Coronary artery (tissue), 2 donors: ENCODE data around the gene XRN2.

Source experiments
- DNase-seq: peaks from one replicate; pipeline ENCODE4 v3.0.0-alpha.2; 2017; ENCODE audit warnings: low spot score
- H3K27ac ChIP-seq, 2 donors: fragments of 200-600 bp; sonication (generic); one replicate each; pipeline ENCODE4 v1.5.1; 2016 to 2019
- H3K4me3 ChIP-seq: fragments of 200-600 bp; sonication (generic); 2 replicates; pipeline ENCODE4 v1.5.1; 2016; ENCODE audit warnings: mild to moderate bottlenecking, moderate library complexity
- TF ChIP-seq, protein P1 (sequence below): fragments of 200-600 bp; sonication (generic); IDR thresholded peaks from one replicate; pipeline ENCODE4 v1.5.1; 2019; ENCODE audit warnings: antibody characterized with exemption

XRN2 gene

DNA sequence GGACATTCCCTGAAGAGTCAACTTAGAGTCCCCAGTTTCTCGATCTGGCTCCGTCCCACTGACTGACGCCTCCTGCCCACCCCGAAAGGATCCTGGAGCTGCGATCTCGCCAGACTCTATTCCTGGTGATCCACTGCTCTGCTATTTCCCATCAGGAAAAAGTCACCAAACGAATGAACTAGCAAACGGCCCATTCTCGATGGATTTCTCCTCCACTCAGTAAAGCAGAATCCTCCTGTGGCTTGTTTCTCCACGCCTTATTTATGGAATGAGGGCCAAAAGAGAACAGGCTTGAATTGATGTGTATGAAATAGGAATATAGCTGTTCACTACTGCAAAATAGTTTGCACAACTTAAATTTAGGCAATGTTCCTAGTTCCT is 88.8 kb downstream of the XRN2 start:
- H3K4me3 ChIP-seq = no peak overlapping the region
- TF ChIP-seq, protein P1, sequence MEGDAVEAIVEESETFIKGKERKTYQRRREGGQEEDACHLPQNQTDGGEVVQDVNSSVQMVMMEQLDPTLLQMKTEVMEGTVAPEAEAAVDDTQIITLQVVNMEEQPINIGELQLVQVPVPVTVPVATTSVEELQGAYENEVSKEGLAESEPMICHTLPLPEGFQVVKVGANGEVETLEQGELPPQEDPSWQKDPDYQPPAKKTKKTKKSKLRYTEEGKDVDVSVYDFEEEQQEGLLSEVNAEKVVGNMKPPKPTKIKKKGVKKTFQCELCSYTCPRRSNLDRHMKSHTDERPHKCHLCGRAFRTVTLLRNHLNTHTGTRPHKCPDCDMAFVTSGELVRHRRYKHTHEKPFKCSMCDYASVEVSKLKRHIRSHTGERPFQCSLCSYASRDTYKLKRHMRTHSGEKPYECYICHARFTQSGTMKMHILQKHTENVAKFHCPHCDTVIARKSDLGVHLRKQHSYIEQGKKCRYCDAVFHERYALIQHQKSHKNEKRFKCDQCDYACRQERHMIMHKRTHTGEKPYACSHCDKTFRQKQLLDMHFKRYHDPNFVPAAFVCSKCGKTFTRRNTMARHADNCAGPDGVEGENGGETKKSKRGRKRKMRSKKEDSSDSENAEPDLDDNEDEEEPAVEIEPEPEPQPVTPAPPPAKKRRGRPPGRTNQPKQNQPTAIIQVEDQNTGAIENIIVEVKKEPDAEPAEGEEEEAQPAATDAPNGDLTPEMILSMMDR = no peak
- no peak overlapping the region for H3K27ac ChIP-seq
- DNase-seq = no peak

DNA sequence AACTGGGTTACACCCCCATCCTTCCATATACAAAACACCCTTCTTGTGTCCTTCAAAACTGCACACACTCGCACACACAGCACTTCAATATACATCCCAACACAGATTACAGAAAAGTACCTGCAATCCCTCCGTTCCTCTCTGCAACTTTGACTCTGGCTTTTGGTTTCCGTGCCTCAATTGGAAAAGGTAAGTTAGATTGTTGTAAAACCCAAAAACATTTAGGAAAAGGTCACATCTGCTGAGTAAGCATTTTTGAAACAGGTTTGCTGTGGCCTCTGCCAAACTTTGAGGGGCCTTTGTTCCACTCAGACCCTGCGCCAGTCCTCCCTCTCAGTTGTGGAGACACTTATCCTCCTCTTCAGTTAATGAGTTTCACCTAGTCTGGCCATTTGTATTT is 90.0 kb downstream of the XRN2 start:
- Histone ChIP-seq H3K27ac (no peak overlapping the region), H3K4me3 (no peak overlapping the region)
- DNase-seq = no peak
- TF ChIP-seq, protein P1 = no peak

DNA sequence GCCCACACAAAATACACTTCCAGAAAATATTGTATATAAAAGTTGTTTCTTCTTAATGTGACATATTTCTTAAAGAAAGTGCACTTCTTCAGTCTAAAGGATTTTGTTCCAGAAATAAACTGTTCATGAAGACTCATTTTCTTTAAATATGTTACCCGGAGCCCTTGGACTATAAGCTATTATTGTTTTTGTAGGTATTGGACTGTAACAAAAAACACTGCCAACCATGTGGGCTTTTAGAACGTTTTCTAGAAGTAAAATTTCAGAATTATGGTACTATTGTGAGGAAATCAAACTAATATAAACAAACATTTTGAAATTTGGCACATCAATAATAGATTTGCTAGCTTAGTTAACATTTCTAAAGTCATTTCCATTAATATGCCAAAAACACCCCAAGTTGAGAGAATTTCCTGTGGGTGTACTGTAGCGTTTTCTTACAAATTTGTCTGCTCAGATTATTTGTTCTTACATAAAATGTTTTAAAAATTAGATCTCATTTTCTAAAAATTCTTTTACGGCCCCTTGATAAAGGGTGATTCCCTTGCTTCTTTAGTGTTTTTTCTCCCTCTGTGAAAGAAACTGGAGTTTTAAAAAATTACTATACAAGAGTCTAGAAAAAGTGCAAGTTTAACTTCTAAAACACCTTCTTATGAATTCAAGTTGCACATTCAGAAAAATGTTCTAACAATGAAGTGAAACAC is 90.8 kb downstream of the XRN2 start:
- H3K27ac ChIP-seq = no peak overlapping the region
- no peak for DNase-seq
- TF ChIP-seq, protein P1 = no peak
- no peak overlapping the region for H3K4me3 ChIP-seq

DNA sequence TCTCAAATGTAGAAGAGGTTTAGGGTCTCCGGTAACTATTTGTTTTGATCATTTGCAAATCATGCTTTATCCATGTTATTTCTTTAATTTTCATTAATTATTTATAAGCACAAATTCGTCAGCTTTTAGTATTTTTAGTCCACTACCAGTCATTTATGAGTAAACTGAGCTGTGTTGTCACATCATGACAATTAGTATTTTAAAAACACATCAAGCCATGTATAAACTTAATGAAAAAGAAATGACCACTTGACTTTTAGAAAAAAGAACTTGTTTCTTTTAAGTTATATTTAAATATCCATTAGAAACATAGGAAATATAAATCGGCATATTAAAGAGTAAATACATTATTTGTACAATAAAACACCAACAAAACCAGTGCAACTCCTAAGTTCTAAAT is 91.4 kb downstream of the XRN2 start:
- no peak for DNase-seq
- no peak overlapping the region for H3K4me3 ChIP-seq
- TF ChIP-seq, protein P1 = no peak
- H3K27ac ChIP-seq = no peak overlapping the region

DNA sequence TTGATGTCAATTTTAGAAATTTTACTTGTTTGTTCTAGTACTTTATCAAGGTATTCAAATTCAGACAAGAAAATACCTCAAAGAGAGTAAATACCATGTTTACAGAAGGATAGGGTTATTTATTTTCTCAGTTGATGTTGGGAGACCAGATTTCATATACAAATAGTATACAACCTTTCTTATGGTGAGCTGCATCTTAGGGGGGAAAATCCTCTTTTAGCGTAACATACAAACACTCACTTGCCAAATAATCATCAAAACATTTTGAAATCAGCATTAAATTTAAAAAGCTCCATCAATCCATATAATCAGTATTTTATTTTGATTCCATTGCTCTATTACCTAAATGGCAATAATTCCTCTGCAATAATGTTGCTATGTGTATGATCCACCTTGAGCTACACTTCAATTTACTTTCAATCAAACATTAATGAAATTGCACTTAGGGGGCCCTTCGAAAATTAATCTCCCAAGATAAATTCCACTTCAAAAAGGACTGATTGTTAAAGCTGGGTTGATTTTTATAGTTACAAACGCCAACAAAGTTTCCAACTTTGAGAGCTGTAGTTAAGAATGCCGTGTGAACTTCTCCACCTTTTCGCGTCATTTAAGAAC is 92.0 kb downstream of the XRN2 start:
- Histone ChIP-seq H3K27ac (no peak overlapping the region), H3K4me3 (no peak overlapping the region)
- TF ChIP-seq, protein P1 = no peak
- no peak for DNase-seq

DNA sequence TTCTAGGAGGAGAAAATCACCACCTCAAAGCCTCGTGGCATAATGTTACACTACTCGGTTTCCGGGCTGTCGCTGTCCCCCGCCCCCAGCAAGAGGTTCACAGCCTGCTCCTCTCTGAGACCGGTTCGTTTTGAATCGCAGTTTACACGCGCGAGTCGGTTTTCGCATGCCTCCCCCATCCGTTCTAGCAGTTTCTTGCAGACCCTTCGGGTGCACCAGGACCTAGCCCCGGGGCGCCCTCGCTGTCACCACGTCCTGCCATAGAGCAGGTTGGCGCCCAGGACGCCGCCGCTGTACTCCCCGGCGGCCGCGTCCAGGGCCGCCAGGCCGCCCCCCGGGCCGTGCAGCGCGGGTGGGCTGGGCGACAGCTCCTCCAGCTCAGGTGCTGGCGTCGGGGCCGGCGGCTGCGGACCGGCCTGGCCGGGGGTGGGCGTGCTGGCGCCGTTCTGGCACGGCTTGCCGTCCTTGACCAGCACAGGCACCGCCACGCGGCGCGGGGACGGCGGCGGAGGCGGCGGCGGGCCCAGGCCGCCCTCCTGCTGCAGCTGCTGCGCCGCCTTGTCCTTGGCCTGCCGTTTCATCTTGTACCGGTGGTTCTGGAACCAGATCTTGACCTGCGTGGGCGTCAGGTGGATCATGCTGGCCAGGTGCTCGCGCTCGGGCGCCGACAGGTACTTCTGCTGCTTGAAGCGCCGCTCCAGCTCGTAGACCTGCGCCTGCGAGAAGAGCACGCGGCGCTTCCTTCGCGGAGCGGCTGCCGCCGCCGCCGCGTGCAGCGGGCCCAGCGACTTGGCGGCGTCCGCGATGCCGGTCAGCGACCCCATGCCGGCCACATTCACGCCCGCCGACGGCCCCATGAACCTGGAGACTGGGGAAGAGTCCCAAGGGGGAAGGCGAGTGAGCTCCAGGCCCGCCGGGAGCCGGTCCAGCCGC is 92.8 kb downstream of the XRN2 start:
- TF ChIP-seq, protein P1 = no peak
- peak overlapping the region; percentile 57 for H3K4me3 ChIP-seq
- H3K27ac ChIP-seq = no peak overlapping the region
- no peak for DNase-seq
